Effector memory CD8-positive, alpha-beta T cell (primary cell): Measurements from ENCODE around the gene TYR.
"Not testable (repeated sequence)": the region's sequence is repeated elsewhere in the genome, so short reads cannot be mapped to it uniquely, and the experiment has no call there.

Experiments used
- ATAC-seq: fragments of 150-1000 bp; cut with Tn5 transposase; replicated peaks from 2 replicates; pipeline ENCODE4 v1.10.0; 2021; ENCODE audit warnings: mild to moderate bottlenecking, moderate library complexity
- DNase-seq, 3 experiments: peaks; one replicate each; pipeline ENCODE4 v3.0.0; 2021
- H3K27ac Mint-ChIP-seq, 2 donors: one replicate each; pipeline ENCODE4 v1.8.0; 2022; ENCODE audit warnings: mild to moderate bottlenecking in 2 of 2, mixed read lengths in 2 of 2, moderate library complexity in 2 of 2
- H3K27me3 Mint-ChIP-seq, 2 donors: one replicate each; pipeline ENCODE4 v1.8.0; 2022; ENCODE audit warnings: mixed read lengths in 2 of 2
- H3K36me3 Mint-ChIP-seq: one replicate; pipeline ENCODE4 v1.8.0; 2022; ENCODE audit warnings: mild to moderate bottlenecking, moderate library complexity, mixed read lengths; ENCODE audit not compliant: insufficient read depth
- H3K4me1 Mint-ChIP-seq, 2 donors: one replicate each; pipeline ENCODE4 v1.8.0; 2022; ENCODE audit warnings: low read depth in 2 of 2, mixed read lengths in 2 of 2
- H3K4me3 Mint-ChIP-seq, 2 donors: one replicate each; pipeline ENCODE4 v1.8.0; 2022; ENCODE audit warnings: mild to moderate bottlenecking in 2 of 2, mixed read lengths in 2 of 2, moderate library complexity in 2 of 2
- H3K9me3 Mint-ChIP-seq, 2 donors: one replicate each; pipeline ENCODE4 v1.8.0; 2022; ENCODE audit warnings: mixed read lengths in 2 of 2

The TYR gene

DNA sequence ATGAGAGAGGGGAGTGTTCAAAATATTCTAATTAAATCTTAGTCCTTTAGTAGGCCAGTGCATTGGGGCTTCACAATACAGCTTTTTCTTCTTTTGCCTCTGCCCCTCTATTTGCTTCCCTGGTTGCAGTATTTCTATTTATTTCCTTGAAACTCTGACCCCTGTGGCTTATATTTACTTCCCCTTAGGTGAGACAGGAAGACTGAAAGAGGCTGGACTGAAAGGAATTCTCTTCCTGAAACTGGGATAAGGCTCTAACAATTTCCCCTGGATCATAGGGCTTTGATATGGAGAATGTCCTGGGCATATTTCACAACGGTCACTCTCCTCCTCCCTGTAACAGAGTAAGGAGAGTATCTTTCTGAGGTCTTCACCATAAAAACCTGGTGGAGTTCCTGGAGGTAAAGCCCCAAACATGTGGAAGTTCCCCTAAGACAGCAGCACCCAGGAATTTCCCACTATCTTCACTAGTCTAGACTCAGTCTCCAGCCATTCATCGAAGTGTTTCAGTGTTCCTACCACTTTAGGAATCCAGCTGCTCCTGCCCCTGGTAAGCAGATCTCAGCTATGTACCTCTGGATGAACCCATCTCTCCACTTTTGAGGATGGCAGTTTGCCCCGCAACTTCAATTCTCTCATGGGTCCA is 103.5 kb downstream of the TYR start:
- H3K4me1 Mint-ChIP-seq, H3K4me3 Mint-ChIP-seq, H3K27me3 Mint-ChIP-seq, H3K27ac Mint-ChIP-seq, ATAC-seq, H3K36me3 Mint-ChIP-seq, DNase-seq: not testable (repeated sequence)
- H3K9me3 Mint-ChIP-seq = peaks cover 10 to 32% of the 10 kb centered on the region in 2 donors

DNA sequence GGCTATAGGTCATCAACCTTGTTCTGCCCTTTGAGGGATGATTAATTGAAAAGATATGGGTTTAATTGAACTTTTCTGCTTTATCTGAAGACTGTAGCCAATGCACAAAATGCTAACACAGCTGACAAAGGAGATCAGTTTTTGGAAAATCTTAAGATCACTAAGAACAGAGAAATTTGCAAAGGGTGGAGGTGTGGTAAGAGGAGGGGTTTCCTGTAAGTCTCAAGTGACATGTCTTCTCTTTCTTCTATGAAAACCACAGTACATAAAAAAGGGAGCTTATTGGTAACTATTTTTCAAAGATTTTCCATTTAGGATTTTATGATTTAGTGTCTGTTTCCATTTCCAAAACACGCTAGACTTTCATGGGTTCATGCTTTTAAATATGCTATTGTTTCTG is 108.9 kb downstream of the TYR start:
- not testable (repeated sequence) for H3K36me3 Mint-ChIP-seq, ATAC-seq, H3K9me3 Mint-ChIP-seq, H3K27ac Mint-ChIP-seq, DNase-seq, H3K4me1 Mint-ChIP-seq, H3K4me3 Mint-ChIP-seq, H3K27me3 Mint-ChIP-seq

DNA sequence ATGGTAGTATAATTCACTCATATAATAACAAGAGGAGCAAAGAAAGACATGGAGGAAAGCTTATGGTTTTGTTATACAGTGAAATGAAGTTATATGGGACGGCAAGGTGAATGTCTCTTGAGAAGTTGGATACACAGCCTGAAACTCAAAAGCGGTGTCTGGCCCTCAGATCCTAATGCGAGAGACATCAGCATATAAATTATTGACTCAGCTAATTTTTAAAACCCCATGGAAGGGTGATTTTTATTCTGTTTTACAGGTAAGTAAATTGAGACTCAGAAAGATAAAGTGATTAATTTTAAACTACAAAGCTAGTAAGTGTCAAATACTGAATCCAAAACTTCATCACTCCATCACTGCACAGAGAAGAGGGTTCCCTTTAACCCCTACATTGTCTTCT is 110.3 kb downstream of the TYR start:
- ATAC-seq, H3K27ac Mint-ChIP-seq, H3K4me1 Mint-ChIP-seq, H3K4me3 Mint-ChIP-seq, H3K36me3 Mint-ChIP-seq, DNase-seq, H3K27me3 Mint-ChIP-seq, H3K9me3 Mint-ChIP-seq: not testable (repeated sequence)

- Mint-ChIP-seq H3K27me3 (no peaks in the 10 kb centered on the region), H3K27ac (no peak overlapping the region), H3K9me3 (peaks cover 6% of the 10 kb centered on the region in 2 donors), H3K36me3 (peaks cover 3% of the 10 kb centered on the region), H3K4me1 (no peaks in the 10 kb centered on the region), H3K4me3 (no peak overlapping the region)
- ATAC-seq (no peak), DNase-seq (no peak)
These were observed 116.4 kb downstream of the TYR start for GRCh38 chr11:89293965-89294679.

DNA sequence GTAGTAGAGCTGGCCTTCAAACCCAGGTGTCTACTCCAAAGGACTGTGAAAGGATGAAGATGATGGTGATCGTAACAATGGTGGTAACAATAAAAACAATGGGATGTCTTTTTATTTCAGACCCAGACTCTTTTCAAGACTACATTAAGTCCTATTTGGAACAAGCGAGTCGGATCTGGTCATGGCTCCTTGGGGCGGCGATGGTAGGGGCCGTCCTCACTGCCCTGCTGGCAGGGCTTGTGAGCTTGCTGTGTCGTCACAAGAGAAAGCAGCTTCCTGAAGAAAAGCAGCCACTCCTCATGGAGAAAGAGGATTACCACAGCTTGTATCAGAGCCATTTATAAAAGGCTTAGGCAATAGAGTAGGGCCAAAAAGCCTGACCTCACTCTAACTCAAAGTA is 117.3 kb downstream of the TYR start:
- H3K27ac Mint-ChIP-seq, H3K27me3 Mint-ChIP-seq, H3K9me3 Mint-ChIP-seq, ATAC-seq, DNase-seq, H3K4me1 Mint-ChIP-seq, H3K36me3 Mint-ChIP-seq, H3K4me3 Mint-ChIP-seq: not testable (repeated sequence)

GRCh38 chr11:89303029-89303428 is 125.4 kb downstream of the TYR start:
- not testable (repeated sequence) for H3K4me1 Mint-ChIP-seq, H3K27me3 Mint-ChIP-seq, ATAC-seq, H3K36me3 Mint-ChIP-seq, H3K9me3 Mint-ChIP-seq, H3K4me3 Mint-ChIP-seq, H3K27ac Mint-ChIP-seq, DNase-seq

- not testable (repeated sequence) for H3K27me3 Mint-ChIP-seq, H3K4me3 Mint-ChIP-seq, ATAC-seq, DNase-seq, H3K4me1 Mint-ChIP-seq, H3K27ac Mint-ChIP-seq, H3K9me3 Mint-ChIP-seq, H3K36me3 Mint-ChIP-seq
These were observed 130.6 kb downstream of the TYR start for GRCh38 chr11:89308272-89308671.

GRCh38 chr11:89309321-89309985 is 131.8 kb downstream of the TYR start:
- not testable (repeated sequence) for DNase-seq, H3K36me3 Mint-ChIP-seq, H3K9me3 Mint-ChIP-seq, H3K27ac Mint-ChIP-seq, H3K27me3 Mint-ChIP-seq, H3K4me3 Mint-ChIP-seq, ATAC-seq, H3K4me1 Mint-ChIP-seq

GRCh38 chr11:89310607-89311006 is 132.9 kb downstream of the TYR start:
- not testable (repeated sequence) for H3K36me3 Mint-ChIP-seq, H3K4me1 Mint-ChIP-seq, H3K9me3 Mint-ChIP-seq, H3K27me3 Mint-ChIP-seq, ATAC-seq, H3K4me3 Mint-ChIP-seq, H3K27ac Mint-ChIP-seq, DNase-seq

DNA sequence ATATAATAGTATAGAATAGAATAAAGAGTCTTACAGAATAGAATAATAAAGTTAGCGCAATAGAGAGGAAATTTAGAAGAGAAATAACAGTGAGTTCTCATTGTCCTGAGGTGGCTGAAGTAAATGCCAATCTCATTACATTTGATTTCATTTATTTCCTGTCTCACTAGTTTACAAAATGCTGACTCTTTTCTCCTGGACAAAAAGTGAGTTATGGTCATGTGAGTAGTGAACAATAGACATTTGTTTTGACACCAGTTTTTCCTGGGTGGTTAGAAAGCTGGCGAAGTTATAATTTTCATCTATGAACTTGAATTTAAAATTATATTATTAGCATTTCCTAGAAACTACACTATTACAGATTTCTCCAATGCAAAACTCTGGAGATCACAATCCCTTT is 143.7 kb downstream of the TYR start:
- peaks cover 0 to 2% of the 10 kb centered on the region in 2 donors for H3K9me3 Mint-ChIP-seq
- no peak overlapping the region for H3K27ac Mint-ChIP-seq
- H3K36me3 Mint-ChIP-seq = no peaks in the 10 kb centered on the region
- no peaks in the 10 kb centered on the region for H3K27me3 Mint-ChIP-seq
- ATAC-seq = no peak
- no peak for DNase-seq
- no peaks in the 10 kb centered on the region for H3K4me1 Mint-ChIP-seq
- no peak overlapping the region for H3K4me3 Mint-ChIP-seq

DNA sequence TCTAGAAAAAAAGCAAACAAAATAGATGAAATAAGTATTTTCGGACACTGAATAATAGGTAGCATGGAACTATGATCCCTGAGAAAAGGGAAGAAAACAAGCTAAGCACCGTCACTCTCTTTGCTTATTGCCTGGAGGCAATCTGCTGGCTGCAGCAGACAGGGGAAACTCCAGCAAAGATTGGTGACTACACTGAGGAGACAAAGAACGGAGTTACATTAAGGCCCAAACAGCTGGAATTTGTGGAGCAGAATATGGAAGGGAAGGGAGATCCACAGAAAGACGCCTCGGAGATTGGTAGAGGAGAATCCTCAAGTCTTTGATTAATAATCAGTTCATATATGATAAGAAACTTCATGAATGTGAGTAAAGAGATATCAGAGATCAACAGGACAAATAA is 150.2 kb downstream of the TYR start:
- DNase-seq = no peak
- no peaks in the 10 kb centered on the region for H3K4me1 Mint-ChIP-seq
- H3K9me3 Mint-ChIP-seq = peaks cover 3 to 7% of the 10 kb centered on the region in 2 donors
- ATAC-seq = no peak
- no peaks in the 10 kb centered on the region for H3K27me3 Mint-ChIP-seq
- H3K27ac Mint-ChIP-seq = no peak overlapping the region
- no peaks in the 10 kb centered on the region for H3K36me3 Mint-ChIP-seq
- H3K4me3 Mint-ChIP-seq = no peak overlapping the region

DNA sequence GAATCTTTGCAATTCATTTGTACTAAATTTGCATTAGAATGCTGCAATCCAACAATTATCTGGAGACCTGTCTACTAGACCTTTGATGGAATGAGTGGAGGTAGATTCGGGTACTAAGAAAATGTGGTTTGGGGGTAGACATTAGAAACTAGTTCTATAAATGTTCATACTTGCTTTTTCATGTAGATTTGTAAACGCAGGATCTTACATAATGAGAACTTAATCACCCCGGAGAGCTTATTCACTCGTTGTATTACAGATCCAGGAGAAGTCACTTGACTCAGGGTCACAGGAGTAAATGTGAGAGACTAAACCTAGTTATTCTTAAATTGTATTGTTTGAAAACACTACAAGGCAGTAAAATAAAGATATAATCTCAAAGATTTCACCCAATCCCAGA is 154.3 kb downstream of the TYR start:
- not testable (repeated sequence) for H3K4me3 Mint-ChIP-seq, H3K27me3 Mint-ChIP-seq, H3K9me3 Mint-ChIP-seq, H3K27ac Mint-ChIP-seq, DNase-seq, H3K36me3 Mint-ChIP-seq, ATAC-seq, H3K4me1 Mint-ChIP-seq

DNA sequence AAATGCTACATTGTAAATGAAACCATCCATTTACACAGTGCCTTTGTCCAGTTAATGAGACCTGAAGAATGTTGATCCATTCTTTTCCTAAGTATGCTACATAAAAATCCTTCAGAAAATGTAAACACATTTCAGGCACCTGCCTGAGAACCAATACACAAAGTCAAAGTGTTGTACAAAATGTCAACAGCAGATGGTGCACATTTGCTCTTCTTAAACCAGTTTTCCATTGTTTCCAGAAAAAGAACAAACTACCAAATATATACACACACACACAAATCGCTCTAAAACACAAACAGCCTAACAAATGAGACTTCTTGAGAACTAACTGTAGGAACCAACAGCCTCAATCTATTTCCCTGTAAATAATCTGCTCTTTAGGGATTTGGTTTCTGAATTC is 156.0 kb downstream of the TYR start:
- not testable (repeated sequence) for H3K27ac Mint-ChIP-seq

DNA sequence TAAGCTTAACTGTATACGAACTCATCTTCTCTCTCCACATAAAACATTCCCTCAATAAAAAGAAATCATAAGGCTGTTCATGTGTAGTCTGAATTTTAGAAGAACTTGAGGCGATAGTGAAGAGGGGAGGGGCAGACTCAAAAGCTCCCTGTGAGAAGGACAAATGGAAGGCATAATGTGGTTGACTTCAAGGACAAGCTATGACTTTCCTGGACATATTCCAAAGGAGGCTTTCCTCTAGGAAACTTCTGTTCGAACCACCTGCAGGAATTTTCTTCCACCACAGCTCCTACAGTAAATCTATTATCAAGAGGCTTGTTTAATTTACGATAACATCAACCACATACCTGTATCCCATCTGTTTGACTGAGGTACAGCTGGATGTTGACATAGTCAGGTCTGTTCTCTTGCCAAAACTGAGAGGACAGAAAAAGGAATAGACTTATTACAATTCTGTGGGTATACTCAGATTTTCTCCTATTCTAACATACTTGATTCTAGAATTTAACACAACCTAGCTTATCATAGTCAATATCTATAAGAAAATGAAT is 159.5 kb downstream of the TYR start:
- not testable (repeated sequence) for H3K27me3 Mint-ChIP-seq, H3K4me3 Mint-ChIP-seq, H3K9me3 Mint-ChIP-seq, H3K36me3 Mint-ChIP-seq, H3K4me1 Mint-ChIP-seq, H3K27ac Mint-ChIP-seq, DNase-seq, ATAC-seq

More for the DNA sequence above, 156.0 kb downstream of the TYR start:
- not testable (repeated sequence) for H3K4me1 Mint-ChIP-seq, H3K4me3 Mint-ChIP-seq, H3K27me3 Mint-ChIP-seq, H3K36me3 Mint-ChIP-seq, ATAC-seq, DNase-seq, H3K9me3 Mint-ChIP-seq
